NCI-H748 (cell line): ENCODE measurements around the gene DES.

Experiments used
- DNase-seq: peaks from one replicate; lab custom pipeline; 2025; ENCODE audit not compliant: unreplicated experiment; lab: John Stamatoyannopoulos, UW

The DES gene

GRCh38 chr2:219472629-219473187 is 54.5 kb downstream of the DES start:
- no peak for DNase-seq

GRCh38 chr2:219473511-219473910 is 55.3 kb downstream of the DES start:
- no peak for DNase-seq

GRCh38 chr2:219474285-219475060 is 56.3 kb downstream of the DES start:
- DNase-seq, result no peak

GRCh38 chr2:219475278-219475677 is 57.1 kb downstream of the DES start:
- no peak for DNase-seq

- peak; percentile 63 for DNase-seq
Observed at GRCh38 chr2:219475697-219476651, 57.8 kb downstream of the DES start.
